ENCODE results near the gene MYO18B. TPM values are rescaled to one million over a fixed set of nuclear protein-coding genes. Genes with fewer than 3 reads are reported as not detected.

The MYO18B gene
- total and polyA plus RNA-seq, 2 donors (not counting 3 experiments of a cell fraction or from before 2014, with no cell fraction given) = 0.01 TPM; not detected in 1

- dilution Hi-C loops (cut with MboI; ENCODE audit: extremely low pct_ligation_motif_present, low sequenced_read_pairs) (no loop called here), intact Hi-C loops (cut with micrococcal nuclease) (no loop called here)
- Histone ChIP-seq H3K9ac (replicated peaks; ENCODE audit: extremely low read depth, insufficient read depth, low read length) (no peak overlapping the region), H3K9me1 (replicated peaks; ENCODE audit: control insufficient read depth, extremely low read depth, insufficient read depth, low read length) (no peaks in the 10 kb centered on the region), H3K4me3 (replicated peaks in 1 of 3; ENCODE audit: insufficient read depth in 1 of 3, low read depth in 1 of 3, low read length in 3 of 3) (no peak overlapping the region), H3K27me3 (ENCODE audit: control insufficient read depth in 2 of 2, insufficient read depth in 2 of 2, low read length in 2 of 2) (no peaks in the 10 kb centered on the region), H3K4me2 (ENCODE audit: insufficient read depth, low read length) (no peak overlapping the region), H3K4me1 (ENCODE audit: control insufficient read depth, extremely low read depth, insufficient read depth, low read length) (no peaks in the 10 kb centered on the region), H3K36me3 (ENCODE audit: control insufficient read depth in 2 of 2, extremely low read depth in 1 of 2, insufficient read depth in 2 of 2, low read length in 2 of 2) (no peaks in the 10 kb centered on the region), H3K9me3 (replicated peaks; ENCODE audit: control insufficient read depth, insufficient read depth, low read length) (no peaks in the 10 kb centered on the region), H2AFZ (ENCODE audit: low read depth, low read length) (no peak overlapping the region), H4K20me1 (replicated peaks; ENCODE audit: control insufficient read depth, extremely low read depth, insufficient read depth, low read length) (no peaks in the 10 kb centered on the region), H3K27ac (ENCODE audit: insufficient read depth, low read depth, low read length) (no peak overlapping the region), H3K79me2 (ENCODE audit: control insufficient read depth, insufficient read depth, low read length) (no peaks in the 10 kb centered on the region)
- DNase-seq (ENCODE audit: low read depth, low spot score) (no peak), FAIRE-seq (no peak)
- TF ChIP-seq POLR2AphosphoS5 (IDR thresholded peaks at IDR 0.05; ENCODE audit: insufficient read depth, low read depth, low read length) = no peak
- ChIA-PET CTCF (no interaction called here), POLR2A (no interaction called here)
- BruUV-seq (replicated peaks) = no TSS peak
These were observed 60.0 kb downstream of the MYO18B start for GRCh38 chr22:25802018-25802417.

GRCh38 chr22:25804676-25805075, 62.7 kb downstream of the MYO18B start:
- no peak overlapping the region for H2AFZ ChIP-seq (ENCODE audit: low read depth, low read length)
- no peaks in the 10 kb centered on the region for H3K36me3 ChIP-seq (ENCODE audit: control insufficient read depth in 2 of 2, extremely low read depth in 1 of 2, insufficient read depth in 2 of 2, low read length in 2 of 2)
- ChIA-PET CTCF (interaction anchor here (1.5 kb wide), 1 partner anchor 32 kb away, joined by 3 read pairs; no protein-coding TSS in a partner anchor), POLR2A (no interaction called here)
- H3K4me3 ChIP-seq (replicated peaks in 1 of 3; ENCODE audit: insufficient read depth in 1 of 3, low read depth in 1 of 3, low read length in 3 of 3) = no peak overlapping the region
- no peaks in the 10 kb centered on the region for H3K27me3 ChIP-seq (ENCODE audit: control insufficient read depth in 2 of 2, insufficient read depth in 2 of 2, low read length in 2 of 2)
- intact Hi-C loops (cut with micrococcal nuclease) = no loop called here
- no peak for TF ChIP-seq POLR2AphosphoS5 (IDR thresholded peaks at IDR 0.05; ENCODE audit: insufficient read depth, low read depth, low read length)
- no peak for TF ChIP-seq GATA2 (IDR thresholded peaks at IDR 0.05; ENCODE audit: insufficient read depth, insufficient read length, low read depth, low read length)
- TF ChIP-seq EZH2 (IDR thresholded peaks at IDR 0.05; ENCODE audit: borderline replicate concordance, low read depth, low read length, severe bottlenecking) = no peak
- no peak for TF ChIP-seq POLR2A (IDR thresholded peaks at IDR 0.05; ENCODE audit: low read depth, low read length)
- no peaks in the 10 kb centered on the region for H3K4me1 ChIP-seq (ENCODE audit: control insufficient read depth, extremely low read depth, insufficient read depth, low read length)
- H3K9me3 ChIP-seq (replicated peaks; ENCODE audit: control insufficient read depth, insufficient read depth, low read length) = no peaks in the 10 kb centered on the region
- no peak overlapping the region for H3K9ac ChIP-seq (replicated peaks; ENCODE audit: extremely low read depth, insufficient read depth, low read length)
- no peak overlapping the region for H3K27ac ChIP-seq (ENCODE audit: insufficient read depth, low read depth, low read length)
- FAIRE-seq = no peak
- H3K9me1 ChIP-seq (replicated peaks; ENCODE audit: control insufficient read depth, extremely low read depth, insufficient read depth, low read length) = no peaks in the 10 kb centered on the region
- BruUV-seq (replicated peaks) = no TSS peak
- H3K4me2 ChIP-seq (ENCODE audit: insufficient read depth, low read length) = no peak overlapping the region
- H3K79me2 ChIP-seq (ENCODE audit: control insufficient read depth, insufficient read depth, low read length) = no peaks in the 10 kb centered on the region
- DNase-seq (ENCODE audit: low read depth, low spot score) = no peak
- dilution Hi-C loops (cut with MboI; ENCODE audit: extremely low pct_ligation_motif_present, low sequenced_read_pairs) = no loop called here
- no peaks in the 10 kb centered on the region for H4K20me1 ChIP-seq (replicated peaks; ENCODE audit: control insufficient read depth, extremely low read depth, insufficient read depth, low read length)

Measured in endothelial cell of umbilical vein (primary cell).